GM10248 (cell line): ENCODE data around the gene PTMS.

Experiments used
- CTCF ChIA-PET: fragments of 300-600 bp; sonication (Branson Sonifier 250); formaldehyde crosslinking; extraction: SDS; loops from one replicate; lab custom pipeline; 2021; ENCODE audit warnings: antibody characterized with exemption; lab: Yijun Ruan, JAX
- POLR2A ChIA-PET: fragments of 350-650 bp; sonication (Branson Sonifier 250); formaldehyde crosslinking; extraction: SDS; loops from one replicate; lab custom pipeline; 2020; ENCODE audit warnings: antibody characterized with exemption; lab: Yijun Ruan, JAX
- DNase-seq: peaks from one replicate; pipeline ENCODE4 v3.0.0; 2012; ENCODE audit errors: extremely low spot score
- TF ChIP-seq, protein P1 (sequence below): IDR thresholded peaks from 2 replicates; pipeline ENCODE4 v1.5.1; 2012; ENCODE audit warnings: mild to moderate bottlenecking, low read depth; ENCODE audit errors: extremely low read depth, missing control alignments, control extremely low read depth

Gene PTMS

DNA sequence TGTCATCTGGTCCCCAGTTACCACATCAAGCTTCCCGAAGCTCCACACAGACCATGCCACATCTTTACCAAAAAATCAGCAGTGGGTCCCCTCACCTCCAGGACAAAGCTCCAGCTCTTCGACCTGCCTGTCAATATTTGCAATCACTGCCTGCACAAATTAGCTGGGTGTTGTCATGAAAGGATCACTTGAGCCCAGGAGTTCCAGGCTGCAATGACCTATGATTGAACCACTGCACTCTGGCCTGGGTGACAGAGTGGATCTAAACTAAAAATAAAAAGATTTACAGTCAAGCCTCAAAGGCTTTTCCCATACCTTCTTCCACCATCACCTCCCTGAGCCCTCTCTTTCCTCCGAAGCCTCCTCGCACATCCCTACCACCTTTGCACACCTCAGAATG is 30.4 kb downstream of the PTMS start:
- TF ChIP-seq, protein P1, sequence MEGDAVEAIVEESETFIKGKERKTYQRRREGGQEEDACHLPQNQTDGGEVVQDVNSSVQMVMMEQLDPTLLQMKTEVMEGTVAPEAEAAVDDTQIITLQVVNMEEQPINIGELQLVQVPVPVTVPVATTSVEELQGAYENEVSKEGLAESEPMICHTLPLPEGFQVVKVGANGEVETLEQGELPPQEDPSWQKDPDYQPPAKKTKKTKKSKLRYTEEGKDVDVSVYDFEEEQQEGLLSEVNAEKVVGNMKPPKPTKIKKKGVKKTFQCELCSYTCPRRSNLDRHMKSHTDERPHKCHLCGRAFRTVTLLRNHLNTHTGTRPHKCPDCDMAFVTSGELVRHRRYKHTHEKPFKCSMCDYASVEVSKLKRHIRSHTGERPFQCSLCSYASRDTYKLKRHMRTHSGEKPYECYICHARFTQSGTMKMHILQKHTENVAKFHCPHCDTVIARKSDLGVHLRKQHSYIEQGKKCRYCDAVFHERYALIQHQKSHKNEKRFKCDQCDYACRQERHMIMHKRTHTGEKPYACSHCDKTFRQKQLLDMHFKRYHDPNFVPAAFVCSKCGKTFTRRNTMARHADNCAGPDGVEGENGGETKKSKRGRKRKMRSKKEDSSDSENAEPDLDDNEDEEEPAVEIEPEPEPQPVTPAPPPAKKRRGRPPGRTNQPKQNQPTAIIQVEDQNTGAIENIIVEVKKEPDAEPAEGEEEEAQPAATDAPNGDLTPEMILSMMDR = no peak
- ChIA-PET POLR2A (no interaction called here), CTCF (interaction anchor here (1.0 to 1.1 kb wide), 2 partner anchors 30 to 43 kb away, joined by 3 read pairs; no protein-coding TSS in a partner anchor)
- no peak for DNase-seq

DNA sequence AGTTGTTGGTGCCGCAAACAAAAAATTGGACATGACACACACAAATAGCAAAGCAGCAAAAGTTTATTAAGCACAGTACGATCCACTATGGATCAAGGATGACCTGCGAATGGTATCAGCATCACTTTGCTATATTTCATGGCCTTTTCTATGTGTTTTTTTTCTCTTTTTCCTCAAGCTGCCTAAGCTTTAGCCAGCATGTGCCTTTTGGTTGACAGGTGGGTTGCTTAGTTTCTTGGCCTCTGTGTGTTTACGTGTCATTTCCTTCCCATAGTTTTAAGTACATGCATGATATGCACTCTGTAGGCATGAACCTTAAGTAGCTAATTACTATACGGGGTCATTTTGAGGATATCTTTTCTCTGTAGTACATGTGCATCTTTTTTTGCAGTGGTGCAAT is 33.0 kb downstream of the PTMS start:
- no peak for DNase-seq
- TF ChIP-seq, protein P1 = no peak
- ChIA-PET POLR2A (no interaction called here), CTCF (interaction anchor here (1.3 kb wide), 1 partner anchor 26 kb away, joined by 4 read pairs; no protein-coding TSS in a partner anchor)

DNA sequence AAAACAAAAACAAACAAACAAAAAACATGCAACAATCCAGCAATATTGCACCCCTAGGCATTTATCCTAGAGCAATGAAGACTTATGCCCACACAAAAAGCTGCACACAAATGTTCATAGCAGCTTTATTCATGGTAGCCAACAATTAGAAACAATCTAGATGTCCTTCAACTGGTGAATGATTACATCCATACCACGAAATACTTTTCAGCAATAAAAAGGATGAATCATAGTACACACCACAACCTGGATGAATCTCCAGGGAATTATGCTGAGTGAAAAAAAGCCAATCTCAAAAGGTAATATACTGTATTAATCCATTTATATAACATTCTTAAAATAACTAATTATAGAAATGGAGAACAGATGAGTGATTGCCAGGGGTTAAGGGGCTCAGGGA is 41.0 kb downstream of the PTMS start:
- ChIA-PET POLR2A (no interaction called here), CTCF (interaction anchor here (1.7 to 4.3 kb wide), 2 partner anchors 19 to 54 kb away, joined by 3 to 12 read pairs; partner anchors contain the start of gene MLF2)
- no peak for DNase-seq
- TF ChIP-seq, protein P1 = no peak

DNA sequence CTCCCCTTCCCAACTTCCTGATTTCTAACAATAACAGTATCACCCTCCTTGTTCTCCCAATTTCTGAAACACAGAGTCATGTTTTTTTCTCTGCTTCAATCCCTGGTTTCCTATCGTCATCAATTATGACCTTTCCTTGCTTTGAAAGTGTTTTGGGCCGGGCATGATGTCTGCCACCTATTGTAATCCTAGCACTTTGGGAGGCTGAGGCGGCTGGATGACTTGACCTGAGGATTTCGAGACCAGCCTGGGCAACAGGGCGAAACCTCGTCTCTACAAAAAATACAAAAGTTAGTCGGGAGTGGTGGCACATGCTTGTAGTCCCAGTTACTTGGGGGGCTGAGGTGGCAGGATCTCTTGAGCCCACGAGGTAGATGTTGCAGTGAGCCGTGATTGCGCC is 42.9 kb downstream of the PTMS start:
- ChIA-PET CTCF (interaction anchor here (4.3 kb wide), 1 partner anchor 56 kb away, joined by 12 read pairs; the partner anchor contains the start of gene MLF2), POLR2A (interaction anchor here (0.7 kb wide), 1 partner anchor 233 kb away, joined by 3 read pairs; no protein-coding TSS in a partner anchor)
- TF ChIP-seq, protein P1 = no peak
- DNase-seq = no peak

DNA sequence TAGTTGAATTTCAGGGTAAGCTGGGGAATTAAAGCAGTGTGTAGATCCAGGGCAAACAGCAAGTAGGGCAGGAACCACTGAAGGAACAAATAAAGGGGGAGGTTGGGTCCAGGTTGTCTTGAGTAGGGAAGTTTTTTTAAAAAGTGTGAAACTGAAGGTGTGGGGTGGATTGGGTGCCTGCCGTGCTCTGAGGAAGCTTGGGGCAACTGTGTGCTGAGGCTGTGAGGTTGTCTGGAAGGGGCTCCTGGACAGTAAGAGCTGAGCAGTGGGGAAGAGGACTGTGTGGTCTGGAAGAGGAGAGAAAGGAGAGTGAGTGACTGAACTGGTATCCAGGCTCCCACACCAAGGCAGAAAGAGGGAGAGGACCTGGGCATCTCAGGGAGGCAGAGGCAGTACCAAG is 44.6 kb downstream of the PTMS start:
- TF ChIP-seq, protein P1 = no peak
- no peak for DNase-seq
- POLR2A ChIA-PET = no interaction called here
- CTCF ChIA-PET = interaction anchor here (1.0 to 5.5 kb wide), 5 partner anchors 9 to 57 kb away, joined by 3 to 30 read pairs (median 6); partner anchors contain the start of gene MLF2

DNA sequence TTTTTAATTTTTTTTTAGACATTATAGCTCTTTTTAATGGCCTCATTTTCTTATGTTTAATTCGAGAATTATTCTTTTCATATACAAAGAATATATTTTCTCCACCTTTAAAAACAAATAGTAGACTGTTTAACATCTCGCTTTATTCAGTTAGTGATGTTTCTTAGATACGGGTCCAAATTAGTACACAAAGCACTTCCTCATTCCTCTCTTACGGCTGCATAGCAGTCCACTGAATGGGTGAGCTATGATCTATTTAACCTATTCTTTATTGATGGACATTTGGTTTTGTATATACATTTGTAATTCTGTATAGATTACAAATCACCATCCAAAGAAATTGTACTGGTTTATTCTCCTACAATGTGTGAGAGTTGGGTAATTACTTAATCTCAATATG is 47.2 kb downstream of the PTMS start:
- TF ChIP-seq, protein P1 = no peak
- CTCF ChIA-PET = interaction anchor here (0.8 to 5.5 kb wide), 5 partner anchors 12 to 205 kb away, joined by 3 to 30 read pairs (median 3); partner anchors contain the start of genes LPCAT3 and MLF2
- POLR2A ChIA-PET = no interaction called here
- DNase-seq = no peak
